ENCODE data around the gene ALG1.
"Not testable (repeated sequence)": the region's sequence is repeated elsewhere in the genome, so short reads cannot be mapped to it uniquely, and the experiment has no call there.

The ALG1 gene

DNA sequence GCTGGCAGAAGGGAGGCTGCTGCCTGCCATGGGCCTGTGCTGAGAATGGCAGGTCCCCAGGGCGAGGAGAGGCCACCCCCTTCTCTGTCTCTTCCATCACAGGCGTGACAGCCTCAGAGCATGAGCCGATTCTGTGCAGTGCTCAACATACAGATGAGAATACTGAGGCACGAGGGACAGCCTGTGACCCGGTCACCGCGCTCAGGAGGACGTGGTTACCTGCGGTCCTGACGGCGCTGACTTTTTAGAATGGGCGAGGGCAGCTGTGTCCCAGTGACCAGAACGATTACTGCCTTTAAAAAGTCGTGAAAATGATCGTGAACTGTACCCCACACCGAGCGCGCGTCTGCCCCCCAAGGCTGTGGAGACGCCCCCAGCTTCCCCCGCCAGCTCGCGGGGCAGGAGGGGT is 25.4 kb downstream of the ALG1 start:
- peak in 29 of 56 donors; percentile 13 to 61 (median 38) for DNase-seq

DNA sequence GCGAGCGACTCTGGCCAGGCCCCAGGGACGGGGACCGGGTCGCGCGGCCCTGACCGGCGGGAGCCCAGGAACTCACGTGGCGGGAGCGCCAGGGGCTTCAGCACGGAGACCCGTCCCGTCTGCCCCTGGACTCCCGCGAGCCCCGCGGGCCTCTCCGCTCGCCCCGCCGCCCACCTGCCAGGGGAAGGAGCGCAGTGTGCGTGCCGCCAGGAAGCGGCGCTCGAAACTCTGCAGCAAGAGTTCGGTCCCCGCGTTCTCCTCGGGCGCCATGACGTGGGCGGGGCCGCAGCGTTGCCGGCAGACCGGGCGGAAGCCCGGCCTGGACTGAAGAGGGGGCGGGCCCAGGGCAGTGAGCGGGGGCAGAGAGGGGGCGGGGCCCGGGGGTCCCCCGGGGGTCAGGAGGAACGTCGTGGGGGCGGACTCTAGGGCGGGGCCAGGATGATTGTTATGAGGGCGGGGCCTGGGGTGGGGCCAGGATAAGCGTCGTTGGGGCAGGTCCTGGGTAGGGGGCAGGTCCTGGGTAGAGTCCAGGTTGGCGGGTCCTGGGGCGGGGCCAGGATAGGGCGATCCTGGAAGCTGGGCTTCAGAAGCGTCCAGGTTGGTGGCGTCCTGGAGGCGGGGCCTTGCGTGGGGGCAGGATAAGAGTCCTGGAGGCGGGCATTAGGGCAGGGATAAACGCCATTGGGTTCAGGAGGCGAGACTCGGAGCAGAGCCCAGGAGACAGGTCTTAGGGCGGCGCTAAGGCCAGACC is 26.0 kb downstream of the ALG1 start, which contains the start of gene EEF2KMT:
TSS of gene EEF2KMT (minus strand) at position 326 of the 751 bp plus-strand sequence. CDS start at position 270, 56 bp downstream.
- peak; percentile 88 to 100 (median 99) for DNase-seq

DNA sequence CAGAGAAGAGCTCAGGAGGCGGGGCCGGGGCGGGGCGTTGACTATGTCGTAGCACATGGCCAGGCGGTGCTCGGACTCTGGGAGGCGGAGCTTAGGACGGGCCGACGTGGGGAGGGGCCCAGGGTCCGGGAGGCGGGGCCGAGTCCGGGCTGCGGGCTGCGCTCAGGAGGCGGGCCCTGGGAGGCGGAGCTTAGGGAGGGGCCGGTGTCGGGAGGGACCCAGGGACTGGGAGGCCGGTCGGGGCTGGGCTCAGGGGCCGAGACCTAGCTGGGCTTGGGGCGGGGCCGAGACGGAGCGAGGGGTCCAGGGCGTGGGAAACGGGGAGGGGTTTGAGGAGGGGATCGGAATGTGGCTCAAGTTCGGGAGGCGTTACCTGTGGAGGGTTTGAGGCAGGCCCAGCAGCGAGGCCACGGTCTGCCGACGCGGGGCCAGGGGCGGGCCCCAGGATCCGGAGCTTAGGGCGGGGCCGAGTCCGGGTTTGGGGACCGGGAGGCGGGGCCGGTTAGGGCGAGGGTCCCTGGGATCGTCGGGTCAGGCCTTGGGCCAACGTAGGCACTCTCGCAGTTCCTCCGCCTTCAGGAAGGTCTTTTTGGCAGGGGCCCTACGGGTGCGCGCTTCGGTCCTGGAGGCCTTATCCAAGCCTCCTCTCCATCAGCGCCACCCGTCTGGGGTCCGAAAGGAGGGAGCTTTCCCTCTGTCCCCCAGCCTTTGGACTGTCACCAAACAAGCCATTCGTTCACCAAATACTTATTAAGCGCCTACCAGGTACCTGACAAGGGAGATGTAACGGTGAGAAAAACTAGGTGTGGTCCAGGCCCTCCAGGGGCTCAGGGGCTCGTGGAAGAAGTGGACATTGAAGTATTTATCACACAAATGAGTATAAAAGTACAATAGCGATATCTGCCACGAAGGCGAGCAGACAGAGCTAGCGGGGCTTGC is 26.8 kb downstream of the ALG1 start:
- peak in 49 of 56 donors; percentile 4 to 79 (median 43) for DNase-seq

- not testable (repeated sequence) for DNase-seq
These were observed 27.5 kb downstream of the ALG1 start for GRCh38 chr16:5099174-5099573.

GRCh38 chr16:5103296-5104032 is 31.8 kb downstream of the ALG1 start:
- not testable (repeated sequence) for DNase-seq

- not testable (repeated sequence) for DNase-seq
These were observed 33.4 kb downstream of the ALG1 start for GRCh38 chr16:5105039-5105438.

- DNase-seq: peak in 1 of 56 donors; percentile 2
These were observed 37.0 kb downstream of the ALG1 start for GRCh38 chr16:5108505-5109158.

- not testable (repeated sequence) for DNase-seq
These were observed 39.3 kb downstream of the ALG1 start for GRCh38 chr16:5110933-5111332.

GRCh38 chr16:5116780-5117295 is 45.2 kb downstream of the ALG1 start:
- DNase-seq: not testable (repeated sequence)

- peak in 10 of 56 donors; percentile 3 to 35 (median 6) for DNase-seq
These were observed 45.9 kb downstream of the ALG1 start for GRCh38 chr16:5117300-5118087.

DNA sequence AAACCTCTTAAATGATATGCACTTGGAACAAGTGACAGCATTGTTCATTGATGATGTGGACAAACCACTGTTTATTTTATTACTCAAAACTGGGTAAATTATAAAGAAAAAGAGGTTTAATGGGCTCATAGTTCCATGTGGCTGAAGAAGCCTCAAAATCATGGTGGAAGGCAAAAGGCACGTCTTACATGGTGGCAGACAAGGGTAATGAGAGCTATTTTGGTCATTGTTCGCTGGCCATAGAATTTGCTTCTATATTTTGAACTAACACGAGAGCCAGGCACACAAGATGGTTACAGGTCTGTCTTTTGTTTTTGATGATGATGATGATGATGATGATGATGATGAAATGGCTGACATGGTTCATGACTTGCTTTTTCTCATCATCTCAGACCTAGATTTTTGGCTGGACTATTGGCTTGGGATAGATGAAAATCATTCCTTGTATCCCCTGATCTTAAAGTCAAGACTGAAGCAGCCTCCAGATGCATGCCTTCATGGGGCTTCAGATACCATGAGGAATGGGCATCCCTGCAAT is 59.9 kb downstream of the ALG1 start:
- DNase-seq: not testable (repeated sequence)

- not testable (repeated sequence) for DNase-seq
These were observed 61.4 kb downstream of the ALG1 start for GRCh38 chr16:5132915-5133600.

- not testable (repeated sequence) for DNase-seq
These were observed 63.3 kb downstream of the ALG1 start for GRCh38 chr16:5134739-5135452.

All from nucleus accumbens (tissue), 56 donors.